HL-60 (cell line): ENCODE data around the gene EML6.
"Not testable (repeated sequence)": the region's sequence is repeated elsewhere in the genome, so short reads cannot be mapped to it uniquely, and the experiment has no call there.

Source experiments
- DNase-seq, 2 experiments: peaks; one replicate each; pipeline ENCODE4 v3.0.0-alpha.2; 2010 to 2020; ENCODE audit warnings: low read depth in 1 of 2, low spot score in 1 of 2
- H3K27ac ChIP-seq: fragments of 250-450 bp; sonication (Bioruptor Pico); replicated peaks from 2 replicates; pipeline ENCODE4 v1.5.1; 2020; ENCODE audit warnings: mild to moderate bottlenecking, moderate library complexity
- H3K27me3 ChIP-seq: fragments of 250-450 bp; sonication (Bioruptor Pico); 2 replicates; pipeline ENCODE4 v1.5.1; 2021; ENCODE audit warnings: mild to moderate bottlenecking, moderate library complexity; ENCODE audit not compliant: insufficient read depth, poor library complexity, severe bottlenecking
- H3K4me3 ChIP-seq: replicated peaks from 2 replicates; pipeline ENCODE4 v1.5.1; 2011; ENCODE audit warnings: mild to moderate bottlenecking, control low read depth, low read length; ENCODE audit not compliant: insufficient read depth
- GABPA ChIP-seq: IDR thresholded peaks from 2 replicates; pipeline ENCODE4 v1.6.1; 2012; ENCODE audit warnings: low read depth
- POLR2AphosphoS5 ChIP-seq: IDR thresholded peaks from 2 replicates; pipeline ENCODE4 v1.6.1; 2012; ENCODE audit warnings: low read depth
- SPI1 ChIP-seq: IDR thresholded peaks from 2 replicates; pipeline ENCODE4 v1.6.1; 2012; ENCODE audit warnings: low read depth, mild to moderate bottlenecking, borderline replicate concordance
- TF ChIP-seq, protein P1 (sequence below): IDR thresholded peaks from 2 replicates; pipeline ENCODE4 v1.6.1; 2012; ENCODE audit warnings: low read depth; ENCODE audit not compliant: insufficient replicate concordance
- TF ChIP-seq, protein P2 (sequence below): IDR thresholded peaks from one replicate; pipeline ENCODE4 v1.5.1; 2011; ENCODE audit warnings: low read length, control low read depth, inconsistent platforms; ENCODE audit not compliant: insufficient read depth

Gene EML6

GRCh38 chr2:54695378-54695777, 28.1 kb upstream of the EML6 start:
- no peak overlapping the region for H3K4me3 ChIP-seq
- DNase-seq: no peak

GRCh38 chr2:54697934-54698333, 25.5 kb upstream of the EML6 start:
- H3K27ac ChIP-seq: no peak overlapping the region
- H3K27me3 ChIP-seq: peaks cover 2% of the 10 kb centered on the region
- TF ChIP-seq GABPA (no peak), SPI1 (no peak)
- TF ChIP-seq, protein P1, sequence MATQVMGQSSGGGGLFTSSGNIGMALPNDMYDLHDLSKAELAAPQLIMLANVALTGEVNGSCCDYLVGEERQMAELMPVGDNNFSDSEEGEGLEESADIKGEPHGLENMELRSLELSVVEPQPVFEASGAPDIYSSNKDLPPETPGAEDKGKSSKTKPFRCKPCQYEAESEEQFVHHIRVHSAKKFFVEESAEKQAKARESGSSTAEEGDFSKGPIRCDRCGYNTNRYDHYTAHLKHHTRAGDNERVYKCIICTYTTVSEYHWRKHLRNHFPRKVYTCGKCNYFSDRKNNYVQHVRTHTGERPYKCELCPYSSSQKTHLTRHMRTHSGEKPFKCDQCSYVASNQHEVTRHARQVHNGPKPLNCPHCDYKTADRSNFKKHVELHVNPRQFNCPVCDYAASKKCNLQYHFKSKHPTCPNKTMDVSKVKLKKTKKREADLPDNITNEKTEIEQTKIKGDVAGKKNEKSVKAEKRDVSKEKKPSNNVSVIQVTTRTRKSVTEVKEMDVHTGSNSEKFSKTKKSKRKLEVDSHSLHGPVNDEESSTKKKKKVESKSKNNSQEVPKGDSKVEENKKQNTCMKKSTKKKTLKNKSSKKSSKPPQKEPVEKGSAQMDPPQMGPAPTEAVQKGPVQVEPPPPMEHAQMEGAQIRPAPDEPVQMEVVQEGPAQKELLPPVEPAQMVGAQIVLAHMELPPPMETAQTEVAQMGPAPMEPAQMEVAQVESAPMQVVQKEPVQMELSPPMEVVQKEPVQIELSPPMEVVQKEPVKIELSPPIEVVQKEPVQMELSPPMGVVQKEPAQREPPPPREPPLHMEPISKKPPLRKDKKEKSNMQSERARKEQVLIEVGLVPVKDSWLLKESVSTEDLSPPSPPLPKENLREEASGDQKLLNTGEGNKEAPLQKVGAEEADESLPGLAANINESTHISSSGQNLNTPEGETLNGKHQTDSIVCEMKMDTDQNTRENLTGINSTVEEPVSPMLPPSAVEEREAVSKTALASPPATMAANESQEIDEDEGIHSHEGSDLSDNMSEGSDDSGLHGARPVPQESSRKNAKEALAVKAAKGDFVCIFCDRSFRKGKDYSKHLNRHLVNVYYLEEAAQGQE: no peak
- TF ChIP-seq, protein P2, sequence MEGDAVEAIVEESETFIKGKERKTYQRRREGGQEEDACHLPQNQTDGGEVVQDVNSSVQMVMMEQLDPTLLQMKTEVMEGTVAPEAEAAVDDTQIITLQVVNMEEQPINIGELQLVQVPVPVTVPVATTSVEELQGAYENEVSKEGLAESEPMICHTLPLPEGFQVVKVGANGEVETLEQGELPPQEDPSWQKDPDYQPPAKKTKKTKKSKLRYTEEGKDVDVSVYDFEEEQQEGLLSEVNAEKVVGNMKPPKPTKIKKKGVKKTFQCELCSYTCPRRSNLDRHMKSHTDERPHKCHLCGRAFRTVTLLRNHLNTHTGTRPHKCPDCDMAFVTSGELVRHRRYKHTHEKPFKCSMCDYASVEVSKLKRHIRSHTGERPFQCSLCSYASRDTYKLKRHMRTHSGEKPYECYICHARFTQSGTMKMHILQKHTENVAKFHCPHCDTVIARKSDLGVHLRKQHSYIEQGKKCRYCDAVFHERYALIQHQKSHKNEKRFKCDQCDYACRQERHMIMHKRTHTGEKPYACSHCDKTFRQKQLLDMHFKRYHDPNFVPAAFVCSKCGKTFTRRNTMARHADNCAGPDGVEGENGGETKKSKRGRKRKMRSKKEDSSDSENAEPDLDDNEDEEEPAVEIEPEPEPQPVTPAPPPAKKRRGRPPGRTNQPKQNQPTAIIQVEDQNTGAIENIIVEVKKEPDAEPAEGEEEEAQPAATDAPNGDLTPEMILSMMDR: no peak
- H3K4me3 ChIP-seq: no peak overlapping the region
- DNase-seq: no peak

More at GRCh38 chr2:54695378-54695777, 28.1 kb upstream of the EML6 start:
- TF ChIP-seq POLR2AphosphoS5 (no peak), SPI1 (no peak), GABPA (no peak)
- TF ChIP-seq, protein P1: no peak
- TF ChIP-seq, protein P2: no peak
- Histone ChIP-seq H3K27me3 (peaks cover 2% of the 10 kb centered on the region), H3K27ac (no peak overlapping the region)

DNA sequence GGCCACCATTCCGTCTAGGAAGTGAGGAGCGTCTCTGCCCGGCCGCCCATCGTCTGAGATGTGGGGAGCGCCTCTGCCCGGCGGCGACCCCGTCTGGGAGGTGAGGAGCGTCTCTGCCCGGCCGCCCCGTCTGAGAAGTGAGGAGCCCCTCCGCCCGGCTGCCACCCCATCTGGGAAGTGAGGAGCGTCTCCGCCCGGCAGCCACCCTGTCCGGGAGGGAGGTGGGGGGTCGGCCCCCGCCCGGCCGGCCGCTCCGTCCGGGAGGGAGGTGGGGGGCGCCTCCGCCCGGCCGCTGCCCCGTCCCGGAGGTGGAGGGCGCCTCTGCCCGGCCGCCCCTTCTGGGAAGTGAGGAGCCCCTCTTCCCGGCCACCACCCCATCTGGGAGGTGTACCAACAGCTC, 24.5 kb upstream of the EML6 start:
- H3K27me3 ChIP-seq, DNase-seq, H3K4me3 ChIP-seq, H3K27ac ChIP-seq: not testable (repeated sequence)

DNA sequence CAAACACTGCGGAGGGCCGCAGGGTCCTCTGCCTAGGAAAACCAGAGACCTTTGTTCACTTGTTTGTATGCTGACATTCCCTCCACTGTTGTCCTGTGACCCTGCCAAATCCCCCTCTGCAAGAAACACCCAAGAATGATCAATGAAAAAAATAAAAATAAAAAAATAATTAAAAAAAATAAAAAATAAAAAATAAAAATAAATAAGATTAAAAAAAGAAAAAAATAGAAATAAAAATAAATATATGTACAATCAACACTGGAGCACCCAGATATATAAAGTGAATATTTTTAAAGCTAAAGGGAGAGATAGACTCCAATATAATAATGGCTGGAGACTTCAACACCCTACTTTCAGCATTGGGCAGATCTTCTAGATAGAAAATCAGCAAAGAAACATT, 23.8 kb upstream of the EML6 start:
- H3K27me3 ChIP-seq: peaks cover 2% of the 10 kb centered on the region

More for the DNA sequence above, 23.8 kb upstream of the EML6 start:
- H3K4me3 ChIP-seq: no peak overlapping the region
- TF ChIP-seq POLR2AphosphoS5 (no peak), GABPA (no peak), SPI1 (no peak)
- TF ChIP-seq, protein P1: no peak
- TF ChIP-seq, protein P2: no peak
- no peak overlapping the region for H3K27ac ChIP-seq
- DNase-seq: no peak
